Caco-2 (cell line): Measurements from ENCODE around the gene NUDC. TPM values are rescaled to one million over a fixed set of nuclear protein-coding genes. Genes with fewer than 3 reads are reported as not detected.

Experiments
- BruUV-seq: library from RNA; stranded (reverse); fragments of 400-500 nt; replicated peaks from 2 replicates; lab custom pipeline; 2021; lab: Mats Ljungman, UMichigan
- CTCF ChIA-PET: fragments of 300-600 bp; sonication (Branson Sonifier 250); formaldehyde crosslinking; loops from one replicate; lab custom pipeline; 2022; ENCODE audit warnings: antibody characterized with exemption; lab: Charles Lee
- POLR2A ChIA-PET: fragments of 300-600 bp; sonication (Branson Sonifier 250); formaldehyde crosslinking; loops from one replicate; lab custom pipeline; 2022; ENCODE audit warnings: antibody characterized with exemption; lab: Charles Lee
- DNase-seq, 2 experiments: peaks; one replicate each; pipeline versions ENCODE4 v3.0.0 to v3.0.0-alpha.2; 2020 to 2022
- H3K27me3 ChIP-seq: replicated peaks from 2 replicates; pipeline ENCODE4 v1.6.0; 2011; ENCODE audit warnings: low read length; ENCODE audit not compliant: control insufficient read depth, insufficient read depth
- H3K36me3 ChIP-seq: 2 replicates; pipeline ENCODE4 v1.5.1; 2011; ENCODE audit warnings: low read length; ENCODE audit not compliant: control insufficient read depth, insufficient read depth
- H3K4me1 ChIP-seq: fragments of 250-450 bp; sonication (Bioruptor Pico); 2 replicates; pipeline ENCODE4 v1.5.1; 2020; ENCODE audit warnings: mild to moderate bottlenecking
- H3K4me3 ChIP-seq: 2 replicates; pipeline ENCODE4 v1.5.1; 2011; ENCODE audit warnings: low read depth, mild to moderate bottlenecking, control low read depth, low read length
- H3K9me3 ChIP-seq: fragments of 250-450 bp; sonication (Bioruptor Pico); 2 replicates; pipeline ENCODE4 v1.5.1; 2020; ENCODE audit warnings: mild to moderate bottlenecking, moderate library complexity
- H3K27ac Mint-ChIP-seq: one replicate; pipeline ENCODE4 v1.8.0; 2022; ENCODE audit warnings: mixed read lengths; ENCODE audit not compliant: unreplicated experiment
- H3K27me3 Mint-ChIP-seq: one replicate; pipeline ENCODE4 v1.8.0; 2022; ENCODE audit warnings: mixed read lengths; ENCODE audit not compliant: insufficient read depth, unreplicated experiment
- H3K36me3 Mint-ChIP-seq: one replicate; pipeline ENCODE4 v1.8.0; 2022; ENCODE audit warnings: mild to moderate bottlenecking, mixed read lengths; ENCODE audit not compliant: insufficient read depth, unreplicated experiment
- H3K4me1 Mint-ChIP-seq: one replicate; pipeline ENCODE4 v1.8.0; 2022; ENCODE audit warnings: low read depth, mixed read lengths; ENCODE audit not compliant: unreplicated experiment
- H3K4me3 Mint-ChIP-seq: one replicate; pipeline ENCODE4 v1.8.0; 2022; ENCODE audit warnings: mild to moderate bottlenecking, moderate library complexity, mixed read lengths; ENCODE audit not compliant: unreplicated experiment
- H3K9me3 Mint-ChIP-seq: one replicate; pipeline ENCODE4 v1.8.0; 2022; ENCODE audit warnings: mixed read lengths; ENCODE audit not compliant: unreplicated experiment
- intact Hi-C: fragments of 100-400 bp; cut with micrococcal nuclease; formaldehyde crosslinking; loops from one replicate; pipeline ENCODE4 v1.10.0; 2022; ENCODE audit not compliant: unreplicated experiment
- total RNA-seq: library from RNA; stranded (reverse); gene quantifications from 2 replicates; pipeline ENCODE4 v1.2.3, GENCODE V29; 2022
- TF ChIP-seq, protein P1 (sequence below), 2 experiments: fragments of 200-600 bp in 1 of 2; IDR thresholded peaks; 1 replicate in 1 of 2; 2 replicates in 1 of 2; pipeline versions ENCODE4 v1.5.1 to v1.8.0; 2011 to 2022; ENCODE audit warnings: antibody characterized with exemption in 1 of 2, control low read depth in 1 of 2, inconsistent platforms in 1 of 2, low read depth in 1 of 2, low read length in 1 of 2, mild to moderate bottlenecking in 1 of 2, moderate library complexity in 1 of 2; ENCODE audit not compliant: insufficient read depth in 1 of 2, severe bottlenecking in 1 of 2, unreplicated experiment in 1 of 2

Gene NUDC
- total RNA-seq, 1 experiment from 2014 or later = 81.3 TPM

DNA sequence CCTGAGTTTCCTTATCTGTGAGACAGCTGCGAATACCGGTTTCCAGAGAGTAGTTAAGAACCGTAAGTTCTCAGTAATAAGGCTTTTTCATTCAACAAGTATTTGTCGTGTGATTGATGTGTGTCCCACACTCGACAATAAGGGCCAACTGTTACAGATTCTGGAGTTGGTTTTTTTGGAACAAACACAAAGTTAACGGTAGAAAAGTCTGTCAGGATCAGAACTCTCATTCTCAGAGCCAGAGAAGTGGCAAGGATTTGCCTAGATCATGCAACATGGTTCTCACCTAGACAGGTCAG, 837 bp downstream of the NUDC start:
- H3K36me3 Mint-ChIP-seq = peaks cover 43% of the 10 kb centered on the region
- peak overlapping the region; percentile 82 for H3K27ac Mint-ChIP-seq
- intact Hi-C loops = no loop called here
- ChIA-PET POLR2A (no interaction called here), CTCF (no interaction called here)
- no peaks in the 10 kb centered on the region for H3K9me3 ChIP-seq
- peaks cover 7% of the 10 kb centered on the region for H3K4me1 Mint-ChIP-seq
- H3K36me3 ChIP-seq = peaks cover 2% of the 10 kb centered on the region; the same call in 1 of the 2 replicates
- H3K27me3 ChIP-seq = no peaks in the 10 kb centered on the region
- TF ChIP-seq, protein P1, sequence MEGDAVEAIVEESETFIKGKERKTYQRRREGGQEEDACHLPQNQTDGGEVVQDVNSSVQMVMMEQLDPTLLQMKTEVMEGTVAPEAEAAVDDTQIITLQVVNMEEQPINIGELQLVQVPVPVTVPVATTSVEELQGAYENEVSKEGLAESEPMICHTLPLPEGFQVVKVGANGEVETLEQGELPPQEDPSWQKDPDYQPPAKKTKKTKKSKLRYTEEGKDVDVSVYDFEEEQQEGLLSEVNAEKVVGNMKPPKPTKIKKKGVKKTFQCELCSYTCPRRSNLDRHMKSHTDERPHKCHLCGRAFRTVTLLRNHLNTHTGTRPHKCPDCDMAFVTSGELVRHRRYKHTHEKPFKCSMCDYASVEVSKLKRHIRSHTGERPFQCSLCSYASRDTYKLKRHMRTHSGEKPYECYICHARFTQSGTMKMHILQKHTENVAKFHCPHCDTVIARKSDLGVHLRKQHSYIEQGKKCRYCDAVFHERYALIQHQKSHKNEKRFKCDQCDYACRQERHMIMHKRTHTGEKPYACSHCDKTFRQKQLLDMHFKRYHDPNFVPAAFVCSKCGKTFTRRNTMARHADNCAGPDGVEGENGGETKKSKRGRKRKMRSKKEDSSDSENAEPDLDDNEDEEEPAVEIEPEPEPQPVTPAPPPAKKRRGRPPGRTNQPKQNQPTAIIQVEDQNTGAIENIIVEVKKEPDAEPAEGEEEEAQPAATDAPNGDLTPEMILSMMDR (IDR thresholded peaks at IDR 0.05; ENCODE audit: insufficient read depth in 1 of 2, low read depth in 1 of 2, low read length in 1 of 2, severe bottlenecking in 1 of 2, unreplicated experiment in 1 of 2) = no peak
- no peaks in the 10 kb centered on the region for H3K27me3 Mint-ChIP-seq
- peak overlapping the region; percentile 83 for H3K4me3 ChIP-seq
- TSS peak; percentile 61 for BruUV-seq
- no peaks in the 10 kb centered on the region for H3K9me3 Mint-ChIP-seq
- peak overlapping the region; percentile 97 for H3K4me3 Mint-ChIP-seq
- DNase-seq = no peak
- peaks cover 12% of the 10 kb centered on the region for H3K4me1 ChIP-seq

DNA sequence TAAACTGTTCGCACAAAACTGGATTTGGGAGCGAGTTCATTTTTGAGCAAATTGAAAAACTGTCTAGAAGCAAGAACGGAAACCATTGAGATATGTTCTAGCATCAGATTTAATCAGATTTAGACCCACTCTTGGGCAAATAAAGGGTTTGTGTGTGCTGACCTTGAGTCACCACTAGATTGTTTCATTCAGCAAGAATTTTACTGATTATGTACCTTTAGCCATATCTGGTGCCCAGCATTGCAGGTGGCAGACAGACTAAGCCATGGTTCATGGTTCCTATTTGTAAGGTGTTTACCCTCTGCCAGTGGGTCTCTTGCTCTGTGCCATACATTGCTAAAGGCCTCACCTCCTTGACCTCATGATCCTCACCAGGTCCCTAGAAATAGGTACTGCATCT, 1.4 kb downstream of the NUDC start:
- ChIA-PET CTCF (no interaction called here), POLR2A (no interaction called here)
- intact Hi-C loops = no loop called here
- Histone ChIP-seq H3K36me3 (peaks cover 2% of the 10 kb centered on the region; the same call in 1 of the 2 replicates), H3K9me3 (no peaks in the 10 kb centered on the region), H3K27me3 (no peaks in the 10 kb centered on the region), H3K4me3 (peak overlapping the region; percentile 83; the same call in 1 of the 2 replicates), H3K4me1 (peaks cover 12% of the 10 kb centered on the region)
- TF ChIP-seq, protein P1 (IDR thresholded peaks at IDR 0.05; ENCODE audit: insufficient read depth in 1 of 2, low read depth in 1 of 2, low read length in 1 of 2, severe bottlenecking in 1 of 2, unreplicated experiment in 1 of 2) = no peak
- Mint-ChIP-seq H3K9me3 (no peaks in the 10 kb centered on the region), H3K4me3 (peak overlapping the region; percentile 97), H3K27ac (peak overlapping the region; percentile 82), H3K36me3 (peaks cover 46% of the 10 kb centered on the region), H3K27me3 (no peaks in the 10 kb centered on the region), H3K4me1 (peaks cover 7% of the 10 kb centered on the region)
- no TSS peak for BruUV-seq
- no peak for DNase-seq

DNA sequence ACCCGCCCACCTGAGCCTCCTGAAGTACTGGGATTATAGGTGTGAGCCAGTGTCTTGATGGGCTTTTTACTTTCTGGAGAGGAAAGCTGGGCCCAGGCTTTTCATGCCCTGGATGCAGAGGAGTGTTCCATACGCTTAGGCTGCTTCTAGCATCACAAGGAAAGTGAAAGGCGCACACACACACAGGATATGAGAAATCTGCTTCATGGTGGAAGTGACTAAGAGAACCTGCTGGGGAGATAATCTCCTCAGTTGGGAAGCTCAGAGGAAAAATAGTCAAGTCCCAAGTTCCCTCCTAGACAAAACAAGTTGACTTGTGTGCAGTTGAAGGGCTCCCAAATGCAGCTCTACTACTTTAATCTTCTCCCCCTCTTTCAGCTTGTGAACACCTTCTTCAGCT, 2.2 kb downstream of the NUDC start:
- H3K9me3 Mint-ChIP-seq = no peaks in the 10 kb centered on the region
- no peaks in the 10 kb centered on the region for H3K27me3 Mint-ChIP-seq
- BruUV-seq = no TSS peak
- H3K4me1 Mint-ChIP-seq = peaks cover 7% of the 10 kb centered on the region
- peaks cover 2% of the 10 kb centered on the region; the same call in 1 of the 2 replicates for H3K36me3 ChIP-seq
- H3K4me3 Mint-ChIP-seq = peak overlapping the region; percentile 97
- H3K4me3 ChIP-seq = no peak overlapping the region
- DNase-seq = no peak
- ChIA-PET CTCF (interaction anchor here (1.2 kb wide), 1 partner anchor 10 kb away, joined by 4 read pairs; the partner anchor contains the start of gene NR0B2), POLR2A (interaction anchor here (0.5 kb wide), 1 partner anchor 90 kb away, joined by 4 read pairs; no protein-coding TSS in a partner anchor)
- no peaks in the 10 kb centered on the region for H3K9me3 ChIP-seq
- no peaks in the 10 kb centered on the region for H3K27me3 ChIP-seq
- intact Hi-C loops = no loop called here
- no peak overlapping the region for H3K27ac Mint-ChIP-seq
- H3K4me1 ChIP-seq = peaks cover 12% of the 10 kb centered on the region
- H3K36me3 Mint-ChIP-seq = peaks cover 46% of the 10 kb centered on the region
- TF ChIP-seq, protein P1 (IDR thresholded peaks at IDR 0.05; ENCODE audit: insufficient read depth in 1 of 2, low read depth in 1 of 2, low read length in 1 of 2, severe bottlenecking in 1 of 2, unreplicated experiment in 1 of 2) = no peak
